ENCODE results near the gene MED13L.
A peak's percentile ranks its signal among the peaks of the same experiment; 100 is the strongest.

MED13L gene

GRCh38 chr12:116213885-116214527 lies 63.5 kb downstream of the MED13L start:
- H3K27me3 Mint-ChIP-seq (ENCODE audit: low read depth, poor library complexity), result no peaks in the 10 kb centered on the region

GRCh38 chr12:116213014-116213413 lies 64.5 kb downstream of the MED13L start:
- DNase-seq, result no peak
- Mint-ChIP-seq H3K4me3 (no peak overlapping the region), H3K9me3 (no peaks in the 10 kb centered on the region), H3K27me3 (ENCODE audit: low read depth, poor library complexity) (no peaks in the 10 kb centered on the region), H3K4me1 (peaks cover 53% of the 10 kb centered on the region), H3K27ac (peak overlapping the region; percentile 14), H3K36me3 (ENCODE audit: low read depth) (no peaks in the 10 kb centered on the region)
- TF ChIP-seq CTCF (IDR thresholded peaks at IDR 0.05), result no peak

More at GRCh38 chr12:116213885-116214527, 63.5 kb downstream of the MED13L start:
- H3K27ac Mint-ChIP-seq, result peak overlapping the region; percentile 58
- H3K36me3 Mint-ChIP-seq (ENCODE audit: low read depth), result no peaks in the 10 kb centered on the region
- H3K4me3 Mint-ChIP-seq, result no peak overlapping the region
- H3K4me1 Mint-ChIP-seq, result peaks cover 53% of the 10 kb centered on the region
- DNase-seq, result no peak
- H3K9me3 Mint-ChIP-seq, result no peaks in the 10 kb centered on the region
- TF ChIP-seq CTCF (IDR thresholded peaks at IDR 0.05), result no peak

DNA sequence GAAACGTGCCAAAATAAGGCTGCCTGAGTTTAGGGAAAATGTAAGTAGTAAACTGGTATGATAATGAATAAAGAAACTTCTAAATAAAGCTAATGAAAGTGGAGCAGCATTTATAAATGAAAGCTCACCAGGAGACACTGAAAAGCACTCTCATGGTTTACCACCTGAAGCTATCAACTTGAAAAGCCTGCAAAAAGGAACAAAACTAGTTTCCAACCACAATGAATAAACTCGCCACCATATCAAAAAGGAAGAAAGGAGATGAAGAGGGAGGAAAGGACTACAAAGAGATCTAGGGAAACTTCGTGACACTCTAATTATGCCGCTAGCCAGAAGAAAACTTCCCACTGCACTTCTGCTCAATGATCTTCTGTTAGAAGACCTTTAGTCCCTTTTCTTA lies 66.7 kb downstream of the MED13L start:
- Mint-ChIP-seq H3K27ac (peak overlapping the region; percentile 68), H3K36me3 (ENCODE audit: low read depth) (no peaks in the 10 kb centered on the region), H3K4me3 (no peak overlapping the region), H3K4me1 (peaks cover 43% of the 10 kb centered on the region), H3K27me3 (ENCODE audit: low read depth, poor library complexity) (no peaks in the 10 kb centered on the region), H3K9me3 (no peaks in the 10 kb centered on the region)
- no peak for DNase-seq
- TF ChIP-seq CTCF (IDR thresholded peaks at IDR 0.05), result no peak

- Mint-ChIP-seq H3K27me3 (ENCODE audit: low read depth, poor library complexity) (no peaks in the 10 kb centered on the region), H3K36me3 (ENCODE audit: low read depth) (peaks cover 4% of the 10 kb centered on the region)
These were observed 67.4 kb downstream of the MED13L start for GRCh38 chr12:116210131-116210530.

GRCh38 chr12:116209503-116209902 lies 68.0 kb downstream of the MED13L start:
- Mint-ChIP-seq H3K4me1 (peaks cover 42% of the 10 kb centered on the region), H3K9me3 (no peaks in the 10 kb centered on the region), H3K4me3 (no peak overlapping the region), H3K27ac (no peak overlapping the region), H3K36me3 (ENCODE audit: low read depth) (peaks cover 10% of the 10 kb centered on the region), H3K27me3 (ENCODE audit: low read depth, poor library complexity) (no peaks in the 10 kb centered on the region)
- TF ChIP-seq CTCF (IDR thresholded peaks at IDR 0.05), result no peak
- DNase-seq, result no peak

More at GRCh38 chr12:116210131-116210530, 67.4 kb downstream of the MED13L start:
- H3K4me3 Mint-ChIP-seq, result no peak overlapping the region
- H3K27ac Mint-ChIP-seq, result no peak overlapping the region
- no peak for DNase-seq
- no peak for TF ChIP-seq CTCF (IDR thresholded peaks at IDR 0.05)
- H3K9me3 Mint-ChIP-seq, result no peaks in the 10 kb centered on the region
- H3K4me1 Mint-ChIP-seq, result peaks cover 43% of the 10 kb centered on the region

DNA sequence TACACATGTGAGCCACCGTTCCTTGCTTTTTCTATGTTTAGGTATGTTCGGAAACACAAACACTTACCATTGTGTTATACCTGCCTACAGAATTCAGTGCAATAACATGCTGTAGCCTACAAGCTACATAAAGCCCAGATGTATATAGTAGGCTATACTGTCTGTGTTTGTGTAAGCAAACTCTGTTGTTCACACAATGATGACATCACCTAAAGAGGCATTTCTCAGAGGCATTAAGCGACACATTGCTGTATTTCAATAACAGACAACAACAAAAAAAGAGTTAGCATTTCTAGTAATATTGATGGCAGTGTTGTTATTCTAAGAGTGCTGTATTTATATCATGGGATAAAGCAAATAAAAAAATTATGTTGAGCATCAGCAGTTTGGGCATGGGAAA lies 70.2 kb downstream of the MED13L start:
- Mint-ChIP-seq H3K4me3 (no peak overlapping the region), H3K4me1 (peaks cover 40% of the 10 kb centered on the region), H3K36me3 (ENCODE audit: low read depth) (peaks cover 10% of the 10 kb centered on the region), H3K9me3 (no peaks in the 10 kb centered on the region), H3K27ac (no peak overlapping the region), H3K27me3 (ENCODE audit: low read depth, poor library complexity) (no peaks in the 10 kb centered on the region)
- TF ChIP-seq CTCF (IDR thresholded peaks at IDR 0.05), result no peak
- no peak for DNase-seq

Measured in nephron progenitor cell (in vitro differentiated cells).